HPDE6-E6E7 (cell line): ENCODE data around the gene PHACTR4.
"Not testable (repeated sequence)": the region's sequence is repeated elsewhere in the genome, so short reads cannot be mapped to it uniquely, and the experiment has no call there.

ENCODE experiments used
- DNase-seq: peaks from one replicate; pipeline ENCODE4 v3.0.0; 2011; ENCODE audit warnings: missing footprints; ENCODE audit errors: extremely low spot score

Gene PHACTR4

GRCh38 chr1:28369371-28370238, at the start of gene PHACTR4:
PHACTR4 (plus strand) TSS chr1:28369740; CDS start chr1:28407448, 37,708 bp downstream.
- peak; percentile 97 for DNase-seq

GRCh38 chr1:28322194-28322593, 47.3 kb upstream of the PHACTR4 start:
- no peak for DNase-seq

GRCh38 chr1:28323720-28324119, 45.8 kb upstream of the PHACTR4 start:
- DNase-seq = no peak

GRCh38 chr1:28326515-28326914, 43.0 kb upstream of the PHACTR4 start:
- DNase-seq = no peak

GRCh38 chr1:28326984-28327383, 42.6 kb upstream of the PHACTR4 start:
- DNase-seq = peak; percentile 31

- not testable (repeated sequence) for DNase-seq
Observed at GRCh38 chr1:28327431-28327830, 42.1 kb upstream of the PHACTR4 start.

- no peak for DNase-seq
Observed at GRCh38 chr1:28328228-28328648, 41.3 kb upstream of the PHACTR4 start.

- DNase-seq = no peak
Observed at GRCh38 chr1:28329395-28330153, 40.0 kb upstream of the PHACTR4 start.

- DNase-seq = no peak
Observed at GRCh38 chr1:28338897-28339296, 30.6 kb upstream of the PHACTR4 start.

GRCh38 chr1:28339551-28339950, 30.0 kb upstream of the PHACTR4 start:
- no peak for DNase-seq

- DNase-seq = no peak
Observed at GRCh38 chr1:28340221-28340974, 29.1 kb upstream of the PHACTR4 start.

GRCh38 chr1:28341591-28341990, 27.9 kb upstream of the PHACTR4 start:
- DNase-seq = no peak

- no peak for DNase-seq
Observed at GRCh38 chr1:28343405-28343804, 26.1 kb upstream of the PHACTR4 start.

GRCh38 chr1:28353248-28353810, 16.2 kb upstream of the PHACTR4 start:
- DNase-seq = not testable (repeated sequence)

GRCh38 chr1:28354121-28354520, 15.4 kb upstream of the PHACTR4 start:
- DNase-seq = no peak

- DNase-seq = no peak
Observed at GRCh38 chr1:28358716-28359115, 10.8 kb upstream of the PHACTR4 start.

GRCh38 chr1:28359592-28360239, 9.8 kb upstream of the PHACTR4 start:
- no peak for DNase-seq

GRCh38 chr1:28364888-28365287, 4.7 kb upstream of the PHACTR4 start:
- no peak for DNase-seq

GRCh38 chr1:28365864-28366263, 3.7 kb upstream of the PHACTR4 start:
- DNase-seq = no peak

- DNase-seq = not testable (repeated sequence)
Observed at GRCh38 chr1:28368608-28369007, 932 bp upstream of the PHACTR4 start.
